Measurements from ENCODE around the gene C19orf85. TPM values are rescaled to one million over a fixed set of nuclear protein-coding genes. Genes with fewer than 3 reads are reported as not detected.

The C19orf85 gene
- total RNA-seq, 1 experiment from 2014 or later: not detected

GRCh38 chr19:55459950-55460657 lies 4.4 kb downstream of the C19orf85 start:
- POLR2A ChIA-PET (ENCODE audit: unreplicated experiment): no interaction called here
- H3K4me1 ChIP-seq (ENCODE audit: insufficient read depth, low read length): peaks cover 13% of the 10 kb centered on the region

GRCh38 chr19:55459551-55459949 lies 5.0 kb downstream of the C19orf85 start:
- Histone ChIP-seq H3K9ac (ENCODE audit: low read length) (no peak overlapping the region), H3K9me3 (ENCODE audit: low read length) (no peaks in the 10 kb centered on the region), H3K9me2 (replicated peaks; ENCODE audit: low read length) (no peaks in the 10 kb centered on the region), H3K36me3 (ENCODE audit: low read depth, low read length) (peaks cover 5% of the 10 kb centered on the region; the same call in 1 of the 2 replicates), H3K4me3 (ENCODE audit: low read length) (no peak overlapping the region), H3K79me2 (ENCODE audit: low read length) (peaks cover 27% of the 10 kb centered on the region), H2AFZ (ENCODE audit: low read length) (no peak overlapping the region), H3K27ac (ENCODE audit: low read length) (no peak overlapping the region), H4K20me1 (ENCODE audit: low read length) (peaks cover 6% of the 10 kb centered on the region; the same call in 1 of the 2 replicates), H3K27me3 (ENCODE audit: low read length) (no peaks in the 10 kb centered on the region), H3K4me2 (ENCODE audit: low read length) (peak overlapping the region; percentile 97), H3F3A (ENCODE audit: low read length, unreplicated experiment) (no peaks in the 10 kb centered on the region), H3K4me1 (ENCODE audit: insufficient read depth, low read length) (peaks cover 13% of the 10 kb centered on the region)
- no TSS peak for BruUV-seq (replicated peaks)
- ATAC-seq (no peak), DNase-seq (no peak)
- TF ChIP-seq EZH2phosphoT487 (IDR thresholded peaks at IDR 0.05; ENCODE audit: borderline replicate concordance, low read length) (no peak), EZH2 (IDR thresholded peaks at IDR 0.05; ENCODE audit: low read length, unreplicated experiment) (no peak), CTCF (conservative IDR thresholded peaks at IDR 0.05; ENCODE audit: low read depth, low read length) (no peak)
- intact Hi-C loops (cut with micrococcal nuclease): no loop called here
- ChIA-PET POLR2A (ENCODE audit: unreplicated experiment) (no interaction called here), CTCF (no interaction called here)

More at GRCh38 chr19:55459950-55460657, 4.4 kb downstream of the C19orf85 start:
- Histone ChIP-seq H3K27me3 (ENCODE audit: low read length) (no peaks in the 10 kb centered on the region), H2AFZ (ENCODE audit: low read length) (no peak overlapping the region), H3K9me3 (ENCODE audit: low read length) (no peaks in the 10 kb centered on the region), H3K9ac (ENCODE audit: low read length) (peak overlapping the region; percentile 97; the same call in 1 of the 2 replicates), H3F3A (ENCODE audit: low read length, unreplicated experiment) (no peaks in the 10 kb centered on the region), H3K36me3 (ENCODE audit: low read depth, low read length) (peaks cover 5% of the 10 kb centered on the region; the same call in 1 of the 2 replicates), H3K79me2 (ENCODE audit: low read length) (peaks cover 27% of the 10 kb centered on the region), H4K20me1 (ENCODE audit: low read length) (peaks cover 6% of the 10 kb centered on the region; the same call in 1 of the 2 replicates), H3K4me3 (ENCODE audit: low read length) (peak overlapping the region; percentile 91), H3K4me2 (ENCODE audit: low read length) (peak overlapping the region; percentile 97), H3K9me2 (replicated peaks; ENCODE audit: low read length) (no peaks in the 10 kb centered on the region), H3K27ac (ENCODE audit: low read length) (no peak overlapping the region)
- CTCF ChIA-PET: interaction anchor here (0.6 kb wide), 3 partner anchors 17 to 164 kb away, joined by 3 to 4 read pairs (median 3); partner anchors contain the start of genes UBE2S and ZNF784
- no peak for ATAC-seq
- no peak for DNase-seq
- TF ChIP-seq EZH2phosphoT487 (IDR thresholded peaks at IDR 0.05; ENCODE audit: borderline replicate concordance, low read length) (no peak), EZH2 (IDR thresholded peaks at IDR 0.05; ENCODE audit: low read length, unreplicated experiment) (no peak), CTCF (conservative IDR thresholded peaks at IDR 0.05; ENCODE audit: low read depth, low read length) (no peak)
- intact Hi-C loops (cut with micrococcal nuclease): loop anchor here (5.0 kb wide), 1 partner anchor 172 kb away; no protein-coding TSS in a partner anchor
- BruUV-seq (replicated peaks): no TSS peak

Data from PC-3 (cell line).